Measurements from ENCODE around the gene DLGAP4.

The DLGAP4 gene

GRCh38 chr20:36333841-36334240 is 27.7 kb downstream of the DLGAP4 start:
- H3K9me3 ChIP-seq (ENCODE audit: control insufficient read depth, low read length), result no peaks in the 10 kb centered on the region
- H3K4me3 ChIP-seq (ENCODE audit: insufficient read depth, low read depth, low read length), result no peak overlapping the region
- H3K27me3 ChIP-seq (ENCODE audit: control insufficient read depth, insufficient read depth, low read length, poor library complexity, severe bottlenecking), result peaks cover 6% of the 10 kb centered on the region
- no peak overlapping the region for H3K27ac ChIP-seq (ENCODE audit: insufficient read depth, low read depth, low read length, poor library complexity, severe bottlenecking)
- WGBS, 2 experiments, result 91 to 94% methylated on average over 5 of the region's 5 CpGs
- no peaks in the 10 kb centered on the region for H3K36me3 ChIP-seq (ENCODE audit: control insufficient read depth, insufficient read depth, low read length)
- H3K4me1 ChIP-seq (ENCODE audit: control insufficient read depth, insufficient read depth, low read length), result peaks cover 14% of the 10 kb centered on the region

GRCh38 chr20:36334281-36335205 is 28.4 kb downstream of the DLGAP4 start:
- Histone ChIP-seq H3K36me3 (ENCODE audit: control insufficient read depth, insufficient read depth, low read length) (no peaks in the 10 kb centered on the region), H3K4me1 (ENCODE audit: control insufficient read depth, insufficient read depth, low read length) (peaks cover 14% of the 10 kb centered on the region), H3K27me3 (ENCODE audit: control insufficient read depth, insufficient read depth, low read length, poor library complexity, severe bottlenecking) (peaks cover 6% of the 10 kb centered on the region), H3K9me3 (ENCODE audit: control insufficient read depth, low read length) (no peaks in the 10 kb centered on the region), H3K27ac (ENCODE audit: insufficient read depth, low read depth, low read length, poor library complexity, severe bottlenecking) (no peak overlapping the region), H3K4me3 (ENCODE audit: insufficient read depth, low read depth, low read length) (no peak overlapping the region)
- 73 to 77% methylated on average over 20 of the region's 20 CpGs for WGBS, 2 experiments

- Histone ChIP-seq H3K36me3 (ENCODE audit: control insufficient read depth, insufficient read depth, low read length) (no peaks in the 10 kb centered on the region), H3K27me3 (ENCODE audit: control insufficient read depth, insufficient read depth, low read length, poor library complexity, severe bottlenecking) (peaks cover 6% of the 10 kb centered on the region), H3K4me3 (ENCODE audit: insufficient read depth, low read depth, low read length) (no peak overlapping the region), H3K9me3 (ENCODE audit: control insufficient read depth, low read length) (no peaks in the 10 kb centered on the region), H3K27ac (ENCODE audit: insufficient read depth, low read depth, low read length, poor library complexity, severe bottlenecking) (no peak overlapping the region), H3K4me1 (ENCODE audit: control insufficient read depth, insufficient read depth, low read length) (peaks cover 14% of the 10 kb centered on the region)
- 91 to 94% methylated on average over 12 of the region's 12 CpGs for WGBS, 2 experiments
Observed at GRCh38 chr20:36335206-36335870, 29.2 kb downstream of the DLGAP4 start.

GRCh38 chr20:36336204-36336603 is 30.1 kb downstream of the DLGAP4 start:
- Histone ChIP-seq H3K27me3 (ENCODE audit: control insufficient read depth, insufficient read depth, low read length, poor library complexity, severe bottlenecking) (peaks cover 6% of the 10 kb centered on the region), H3K4me3 (ENCODE audit: insufficient read depth, low read depth, low read length) (no peak overlapping the region), H3K27ac (ENCODE audit: insufficient read depth, low read depth, low read length, poor library complexity, severe bottlenecking) (no peak overlapping the region), H3K36me3 (ENCODE audit: control insufficient read depth, insufficient read depth, low read length) (no peaks in the 10 kb centered on the region), H3K9me3 (ENCODE audit: control insufficient read depth, low read length) (no peaks in the 10 kb centered on the region), H3K4me1 (ENCODE audit: control insufficient read depth, insufficient read depth, low read length) (peaks cover 10% of the 10 kb centered on the region)
- 88 to 92% methylated on average over 4 of the region's 4 CpGs for WGBS, 2 experiments

GRCh38 chr20:36336954-36337704 is 31.0 kb downstream of the DLGAP4 start:
- peaks cover 4% of the 10 kb centered on the region for H3K4me1 ChIP-seq (ENCODE audit: control insufficient read depth, insufficient read depth, low read length)
- H3K9me3 ChIP-seq (ENCODE audit: control insufficient read depth, low read length), result no peaks in the 10 kb centered on the region
- H3K36me3 ChIP-seq (ENCODE audit: control insufficient read depth, insufficient read depth, low read length), result no peaks in the 10 kb centered on the region
- no peak overlapping the region for H3K4me3 ChIP-seq (ENCODE audit: insufficient read depth, low read depth, low read length)
- H3K27me3 ChIP-seq (ENCODE audit: control insufficient read depth, insufficient read depth, low read length, poor library complexity, severe bottlenecking), result peaks cover 6% of the 10 kb centered on the region
- H3K27ac ChIP-seq (ENCODE audit: insufficient read depth, low read depth, low read length, poor library complexity, severe bottlenecking), result no peak overlapping the region
- 70 to 78% methylated on average over 13 of the region's 13 CpGs for WGBS, 2 experiments

- no peak overlapping the region for H3K27ac ChIP-seq (ENCODE audit: insufficient read depth, low read depth, low read length, poor library complexity, severe bottlenecking)
- 91% methylated on average over 4 of the region's 4 CpGs for WGBS, 2 experiments
- H3K36me3 ChIP-seq (ENCODE audit: control insufficient read depth, insufficient read depth, low read length), result no peaks in the 10 kb centered on the region
- no peaks in the 10 kb centered on the region for H3K9me3 ChIP-seq (ENCODE audit: control insufficient read depth, low read length)
- H3K4me1 ChIP-seq (ENCODE audit: control insufficient read depth, insufficient read depth, low read length), result peaks cover under 1% of the 10 kb centered on the region
- H3K27me3 ChIP-seq (ENCODE audit: control insufficient read depth, insufficient read depth, low read length, poor library complexity, severe bottlenecking), result peaks cover 6% of the 10 kb centered on the region
- H3K4me3 ChIP-seq (ENCODE audit: insufficient read depth, low read depth, low read length), result no peak overlapping the region
Observed at GRCh38 chr20:36337886-36338285, 31.7 kb downstream of the DLGAP4 start.

- H3K27ac ChIP-seq (ENCODE audit: insufficient read depth, low read depth, low read length, poor library complexity, severe bottlenecking), result no peak overlapping the region
- no peaks in the 10 kb centered on the region for H3K9me3 ChIP-seq (ENCODE audit: control insufficient read depth, low read length)
- 68 to 69% methylated on average over 24 of the region's 24 CpGs for WGBS, 2 experiments
- H3K27me3 ChIP-seq (ENCODE audit: control insufficient read depth, insufficient read depth, low read length, poor library complexity, severe bottlenecking), result no peaks in the 10 kb centered on the region
- no peak overlapping the region for H3K4me3 ChIP-seq (ENCODE audit: insufficient read depth, low read depth, low read length)
- H3K4me1 ChIP-seq (ENCODE audit: control insufficient read depth, insufficient read depth, low read length), result no peaks in the 10 kb centered on the region
- no peaks in the 10 kb centered on the region for H3K36me3 ChIP-seq (ENCODE audit: control insufficient read depth, insufficient read depth, low read length)
Observed at GRCh38 chr20:36339646-36340592, 33.8 kb downstream of the DLGAP4 start.

- Histone ChIP-seq H3K4me3 (ENCODE audit: insufficient read depth, low read depth, low read length) (no peak overlapping the region), H3K9me3 (ENCODE audit: control insufficient read depth, low read length) (no peaks in the 10 kb centered on the region), H3K4me1 (ENCODE audit: control insufficient read depth, insufficient read depth, low read length) (no peaks in the 10 kb centered on the region), H3K27me3 (ENCODE audit: control insufficient read depth, insufficient read depth, low read length, poor library complexity, severe bottlenecking) (no peaks in the 10 kb centered on the region), H3K27ac (ENCODE audit: insufficient read depth, low read depth, low read length, poor library complexity, severe bottlenecking) (no peak overlapping the region), H3K36me3 (ENCODE audit: control insufficient read depth, insufficient read depth, low read length) (no peaks in the 10 kb centered on the region)
- WGBS, 2 experiments, result 77 to 80% methylated on average over 9 of the region's 9 CpGs
Observed at GRCh38 chr20:36340593-36340990, 34.5 kb downstream of the DLGAP4 start.

- no peaks in the 10 kb centered on the region for H3K9me3 ChIP-seq (ENCODE audit: control insufficient read depth, low read length)
- 90 to 92% methylated on average over 22 of the region's 22 CpGs for WGBS, 2 experiments
- H3K27me3 ChIP-seq (ENCODE audit: control insufficient read depth, insufficient read depth, low read length, poor library complexity, severe bottlenecking), result no peaks in the 10 kb centered on the region
- no peaks in the 10 kb centered on the region for H3K36me3 ChIP-seq (ENCODE audit: control insufficient read depth, insufficient read depth, low read length)
- H3K4me1 ChIP-seq (ENCODE audit: control insufficient read depth, insufficient read depth, low read length), result no peaks in the 10 kb centered on the region
- H3K4me3 ChIP-seq (ENCODE audit: insufficient read depth, low read depth, low read length), result no peak overlapping the region
- no peak overlapping the region for H3K27ac ChIP-seq (ENCODE audit: insufficient read depth, low read depth, low read length, poor library complexity, severe bottlenecking)
Observed at GRCh38 chr20:36341331-36342020, 35.3 kb downstream of the DLGAP4 start.
